GM12872 (cell line): ENCODE data around the gene OR6B1.

Experiments used
- CTCF ChIP-seq: IDR thresholded peaks from 3 replicates; pipeline ENCODE4 v1.5.1; 2011; ENCODE audit warnings: low read depth, mild to moderate bottlenecking, low read length, moderate library complexity; ENCODE audit not compliant: insufficient read depth

Gene OR6B1

GRCh38 chr7:144004703-144005102, 4.6 kb downstream of the OR6B1 start:
- no peak for TF ChIP-seq CTCF

- TF ChIP-seq CTCF, result no peak
These were observed 6.0 kb downstream of the OR6B1 start for GRCh38 chr7:144006029-144006691.

- no peak for TF ChIP-seq CTCF
These were observed 6.5 kb downstream of the OR6B1 start for GRCh38 chr7:144006692-144007042.

- no peak for TF ChIP-seq CTCF
These were observed 9.2 kb downstream of the OR6B1 start for GRCh38 chr7:144009361-144009760.

- no peak for TF ChIP-seq CTCF
These were observed 11.5 kb downstream of the OR6B1 start for GRCh38 chr7:144011458-144012230.

GRCh38 chr7:144018065-144018464, 17.9 kb downstream of the OR6B1 start:
- no peak for TF ChIP-seq CTCF

- no peak for TF ChIP-seq CTCF
These were observed 19.3 kb downstream of the OR6B1 start for GRCh38 chr7:144019457-144019856.
